GM23338 (cell line): ENCODE measurements around the gene PACS1. TPM values are rescaled to one million over a fixed set of nuclear protein-coding genes. Genes with fewer than 3 reads are reported as not detected.

ENCODE experiments used
- ATAC-seq: fragments of 200-7000 bp; cut with Tn5 transposase; 3 replicates; pipeline ENCODE4 v1.9.1; 2020
- DNase-seq: peaks from one replicate; pipeline ENCODE4 v3.0.0-alpha.2; 2015; ENCODE audit warnings: low spot score
- H2AFZ ChIP-seq: fragments of 200-600 bp; sonication (generic); 2 replicates; pipeline ENCODE4 v1.8.0; 2016; ENCODE audit warnings: antibody characterized with exemption, mild to moderate bottlenecking, moderate library complexity
- H3F3A ChIP-seq: fragments of 200-600 bp; sonication (generic); replicated peaks from 2 replicates; pipeline ENCODE4 v1.8.0; 2017; ENCODE audit warnings: antibody characterized with exemption, mixed run types, low read depth
- H3K27ac ChIP-seq: fragments of 200-600 bp; sonication (generic); 2 replicates; pipeline ENCODE4 v1.6.1; 2016; ENCODE audit warnings: low read depth
- H3K27me3 ChIP-seq: fragments of 200-600 bp; sonication (generic); 2 replicates; pipeline ENCODE4 v1.8.0; 2016; ENCODE audit warnings: mild to moderate bottlenecking, mixed run types, moderate library complexity; ENCODE audit not compliant: insufficient read depth
- H3K36me3 ChIP-seq: fragments of 200-600 bp; sonication (generic); 2 replicates; pipeline ENCODE4 v1.8.0; 2016; ENCODE audit warnings: mild to moderate bottlenecking; ENCODE audit not compliant: insufficient read depth
- H3K4me1 ChIP-seq: fragments of 200-600 bp; sonication (generic); 2 replicates; pipeline ENCODE4 v1.8.0; 2016; ENCODE audit warnings: mild to moderate bottlenecking, moderate library complexity; ENCODE audit not compliant: insufficient read depth
- H3K4me2 ChIP-seq: fragments of 200-600 bp; sonication (generic); 2 replicates; pipeline ENCODE4 v1.7.1; 2017; ENCODE audit warnings: mixed run types
- H3K4me3 ChIP-seq: fragments of 200-600 bp; sonication (generic); 2 replicates; pipeline ENCODE4 v1.6.1; 2016; ENCODE audit warnings: mixed run types
- H3K79me2 ChIP-seq: fragments of 200-600 bp; sonication (generic); replicated peaks from 2 replicates; pipeline ENCODE4 v1.8.0; 2017; ENCODE audit warnings: mild to moderate bottlenecking; ENCODE audit not compliant: insufficient read depth
- H3K9me2 ChIP-seq: fragments of 200-600 bp; sonication (generic); 2 replicates; pipeline ENCODE4 v1.8.0; 2017; ENCODE audit not compliant: insufficient read depth
- H4K20me1 ChIP-seq: fragments of 200-600 bp; sonication (generic); replicated peaks from 2 replicates; pipeline ENCODE4 v1.8.0; 2017; ENCODE audit warnings: mild to moderate bottlenecking; ENCODE audit not compliant: insufficient read depth
- H3K27ac Mint-ChIP-seq: 2 replicates; pipeline ENCODE4 v1.8.0; 2020; ENCODE audit warnings: inconsistent platforms, mild to moderate bottlenecking, moderate library complexity, mixed read lengths
- H3K27me3 Mint-ChIP-seq: 3 replicates; pipeline ENCODE4 v1.8.0; 2022; ENCODE audit warnings: low read depth, mild to moderate bottlenecking, moderate library complexity, mixed read lengths, inconsistent platforms; ENCODE audit not compliant: insufficient read depth, poor library complexity
- H3K36me3 Mint-ChIP-seq: 3 replicates; pipeline ENCODE4 v1.8.0; 2021; ENCODE audit warnings: low read depth, mild to moderate bottlenecking, inconsistent platforms, moderate library complexity, mixed read lengths
- H3K4me1 Mint-ChIP-seq: 3 replicates; pipeline ENCODE4 v1.8.0; 2020; ENCODE audit warnings: mild to moderate bottlenecking, inconsistent platforms, mixed read lengths
- H3K4me3 Mint-ChIP-seq: 3 replicates; pipeline ENCODE4 v1.8.0; 2021; ENCODE audit warnings: moderate library complexity, mild to moderate bottlenecking, inconsistent platforms, mixed read lengths
- H3K9me3 Mint-ChIP-seq: 3 replicates; pipeline ENCODE4 v1.8.0; 2020; ENCODE audit warnings: moderate library complexity, mild to moderate bottlenecking, inconsistent platforms, mixed read lengths
- CREB1 ChIP-seq: fragments of 250-450 bp; sonication (Bioruptor Pico); IDR thresholded peaks from 2 replicates; pipeline ENCODE4 v1.5.0; 2020; ENCODE audit warnings: low read depth, mild to moderate bottlenecking, moderate library complexity
- EZH2 ChIP-seq: fragments of 200-600 bp; sonication (generic); IDR thresholded peaks from one replicate; pipeline ENCODE4 v1.8.0; 2017; ENCODE audit warnings: antibody characterized with exemption, mild to moderate bottlenecking, low read depth; ENCODE audit not compliant: unreplicated experiment
- EZH2phosphoT487 ChIP-seq: fragments of 200-600 bp; sonication (generic); IDR thresholded peaks from one replicate; pipeline ENCODE4 v1.8.1; 2018; ENCODE audit warnings: antibody characterized with exemption; ENCODE audit not compliant: unreplicated experiment
- JUNB ChIP-seq: IDR thresholded peaks from one replicate; pipeline ENCODE4 v1.6.1; 2016; ENCODE audit warnings: antibody characterized with exemption; ENCODE audit not compliant: unreplicated experiment
- NANOG ChIP-seq: IDR thresholded peaks from 2 replicates; pipeline ENCODE4 v1.6.1; 2016; ENCODE audit warnings: antibody characterized with exemption, borderline replicate concordance
- POLR2AphosphoS5 ChIP-seq: IDR thresholded peaks from 2 replicates; pipeline ENCODE4 v1.6.1; 2016; ENCODE audit warnings: antibody characterized with exemption, low read depth
- STAT1 ChIP-seq: IDR thresholded peaks from one replicate; pipeline ENCODE4 v1.6.1; 2016; ENCODE audit warnings: antibody characterized with exemption; ENCODE audit not compliant: unreplicated experiment
- ZNF114 ChIP-seq: fragments of 250-450 bp; sonication (Bioruptor Pico); IDR thresholded peaks from 2 replicates; pipeline ENCODE4 v1.5.0; 2020; ENCODE audit warnings: mild to moderate bottlenecking, moderate library complexity
- ZNF331 ChIP-seq: fragments of 250-450 bp; sonication (Bioruptor Pico); IDR thresholded peaks from 2 replicates; pipeline ENCODE4 v1.5.0; 2020; ENCODE audit warnings: low read depth, mild to moderate bottlenecking, moderate library complexity
- ZNF462 ChIP-seq: fragments of 250-450 bp; sonication (Bioruptor Pico); IDR thresholded peaks from 2 replicates; pipeline ENCODE4 v1.5.0; 2020; ENCODE audit warnings: mild to moderate bottlenecking, moderate library complexity
- polyA plus RNA-seq: library from polyadenylated mRNA; unstranded; fragments of >200 nt; fragmentation: Nextera tagmentation; extraction: Ambion mirVana; gene quantifications from 2 replicates; pipeline ENCODE4 v1.2.1, GENCODE V29; 2016
- total RNA-seq: library from RNA; depleted of rRNA; stranded (reverse); fragments of >200 nt; shearing (Covaris generic); gene quantifications from 2 replicates; pipeline ENCODE4 v1.2.3, GENCODE V29; 2014
- TF ChIP-seq, protein P1 (sequence below): IDR thresholded peaks from one replicate; pipeline ENCODE4 v1.6.1; 2018; ENCODE audit warnings: antibody characterized with exemption; ENCODE audit not compliant: unreplicated experiment
- TF ChIP-seq, protein P2 (sequence below): IDR thresholded peaks from 2 replicates; pipeline ENCODE4 v1.6.1; 2016; ENCODE audit warnings: antibody characterized with exemption
- TF ChIP-seq, protein P3 (sequence below), 2 experiments: fragments of 200-600 bp in 1 of 2; sonication (generic) in 1 of 2; conservative IDR thresholded peaks; 2 replicates each; pipeline versions ENCODE4 v1.5.1 to v1.6.1; 2016 to 2017; ENCODE audit warnings: antibody characterized with exemption in 2 of 2, low read depth in 2 of 2, mild to moderate bottlenecking in 2 of 2, moderate library complexity in 1 of 2

The PACS1 gene
- total and polyA plus RNA-seq, 2 experiments from 2014 or later = 8.0 to 37.5 TPM

- H3K4me3 ChIP-seq = no peak overlapping the region
- Mint-ChIP-seq H3K4me3 (no peak overlapping the region), H3K4me1 (no peaks in the 10 kb centered on the region), H3K27ac (no peak overlapping the region), H3K36me3 (no peaks in the 10 kb centered on the region; the same call in 1 of the 3 replicates), H3K9me3 (no peaks in the 10 kb centered on the region), H3K27me3 (peaks cover 2% of the 10 kb centered on the region)
- TF ChIP-seq ZNF114 (CRISPR knock-in tag) (no peak), EZH2phosphoT487 (no peak), NANOG (no peak), JUNB (no peak), ZNF331 (CRISPR knock-in tag) (no peak), POLR2AphosphoS5 (no peak), CREB1 (no peak), EZH2 (no peak), ZNF462 (CRISPR knock-in tag) (no peak), STAT1 (no peak)
- TF ChIP-seq, protein P1, sequence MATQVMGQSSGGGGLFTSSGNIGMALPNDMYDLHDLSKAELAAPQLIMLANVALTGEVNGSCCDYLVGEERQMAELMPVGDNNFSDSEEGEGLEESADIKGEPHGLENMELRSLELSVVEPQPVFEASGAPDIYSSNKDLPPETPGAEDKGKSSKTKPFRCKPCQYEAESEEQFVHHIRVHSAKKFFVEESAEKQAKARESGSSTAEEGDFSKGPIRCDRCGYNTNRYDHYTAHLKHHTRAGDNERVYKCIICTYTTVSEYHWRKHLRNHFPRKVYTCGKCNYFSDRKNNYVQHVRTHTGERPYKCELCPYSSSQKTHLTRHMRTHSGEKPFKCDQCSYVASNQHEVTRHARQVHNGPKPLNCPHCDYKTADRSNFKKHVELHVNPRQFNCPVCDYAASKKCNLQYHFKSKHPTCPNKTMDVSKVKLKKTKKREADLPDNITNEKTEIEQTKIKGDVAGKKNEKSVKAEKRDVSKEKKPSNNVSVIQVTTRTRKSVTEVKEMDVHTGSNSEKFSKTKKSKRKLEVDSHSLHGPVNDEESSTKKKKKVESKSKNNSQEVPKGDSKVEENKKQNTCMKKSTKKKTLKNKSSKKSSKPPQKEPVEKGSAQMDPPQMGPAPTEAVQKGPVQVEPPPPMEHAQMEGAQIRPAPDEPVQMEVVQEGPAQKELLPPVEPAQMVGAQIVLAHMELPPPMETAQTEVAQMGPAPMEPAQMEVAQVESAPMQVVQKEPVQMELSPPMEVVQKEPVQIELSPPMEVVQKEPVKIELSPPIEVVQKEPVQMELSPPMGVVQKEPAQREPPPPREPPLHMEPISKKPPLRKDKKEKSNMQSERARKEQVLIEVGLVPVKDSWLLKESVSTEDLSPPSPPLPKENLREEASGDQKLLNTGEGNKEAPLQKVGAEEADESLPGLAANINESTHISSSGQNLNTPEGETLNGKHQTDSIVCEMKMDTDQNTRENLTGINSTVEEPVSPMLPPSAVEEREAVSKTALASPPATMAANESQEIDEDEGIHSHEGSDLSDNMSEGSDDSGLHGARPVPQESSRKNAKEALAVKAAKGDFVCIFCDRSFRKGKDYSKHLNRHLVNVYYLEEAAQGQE = no peak
- TF ChIP-seq, protein P2, sequence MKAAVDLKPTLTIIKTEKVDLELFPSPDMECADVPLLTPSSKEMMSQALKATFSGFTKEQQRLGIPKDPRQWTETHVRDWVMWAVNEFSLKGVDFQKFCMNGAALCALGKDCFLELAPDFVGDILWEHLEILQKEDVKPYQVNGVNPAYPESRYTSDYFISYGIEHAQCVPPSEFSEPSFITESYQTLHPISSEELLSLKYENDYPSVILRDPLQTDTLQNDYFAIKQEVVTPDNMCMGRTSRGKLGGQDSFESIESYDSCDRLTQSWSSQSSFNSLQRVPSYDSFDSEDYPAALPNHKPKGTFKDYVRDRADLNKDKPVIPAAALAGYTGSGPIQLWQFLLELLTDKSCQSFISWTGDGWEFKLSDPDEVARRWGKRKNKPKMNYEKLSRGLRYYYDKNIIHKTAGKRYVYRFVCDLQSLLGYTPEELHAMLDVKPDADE = no peak
- TF ChIP-seq, protein P3, sequence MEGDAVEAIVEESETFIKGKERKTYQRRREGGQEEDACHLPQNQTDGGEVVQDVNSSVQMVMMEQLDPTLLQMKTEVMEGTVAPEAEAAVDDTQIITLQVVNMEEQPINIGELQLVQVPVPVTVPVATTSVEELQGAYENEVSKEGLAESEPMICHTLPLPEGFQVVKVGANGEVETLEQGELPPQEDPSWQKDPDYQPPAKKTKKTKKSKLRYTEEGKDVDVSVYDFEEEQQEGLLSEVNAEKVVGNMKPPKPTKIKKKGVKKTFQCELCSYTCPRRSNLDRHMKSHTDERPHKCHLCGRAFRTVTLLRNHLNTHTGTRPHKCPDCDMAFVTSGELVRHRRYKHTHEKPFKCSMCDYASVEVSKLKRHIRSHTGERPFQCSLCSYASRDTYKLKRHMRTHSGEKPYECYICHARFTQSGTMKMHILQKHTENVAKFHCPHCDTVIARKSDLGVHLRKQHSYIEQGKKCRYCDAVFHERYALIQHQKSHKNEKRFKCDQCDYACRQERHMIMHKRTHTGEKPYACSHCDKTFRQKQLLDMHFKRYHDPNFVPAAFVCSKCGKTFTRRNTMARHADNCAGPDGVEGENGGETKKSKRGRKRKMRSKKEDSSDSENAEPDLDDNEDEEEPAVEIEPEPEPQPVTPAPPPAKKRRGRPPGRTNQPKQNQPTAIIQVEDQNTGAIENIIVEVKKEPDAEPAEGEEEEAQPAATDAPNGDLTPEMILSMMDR (conservative IDR thresholded peaks at IDR 0.05; ENCODE audit: low read depth in 2 of 2) = no peak
- no peak overlapping the region for H3K27ac ChIP-seq
- H3K27me3 ChIP-seq = no peaks in the 10 kb centered on the region
- H3K36me3 ChIP-seq = no peaks in the 10 kb centered on the region
- no peak overlapping the region for H2AFZ ChIP-seq
- H3K4me2 ChIP-seq = no peak overlapping the region
- H3K4me1 ChIP-seq = no peaks in the 10 kb centered on the region
- no peak for DNase-seq
- peaks cover 14% of the 10 kb centered on the region; the same call in 1 of the 2 replicates for H4K20me1 ChIP-seq
- H3K9me2 ChIP-seq = no peaks in the 10 kb centered on the region
- no peaks in the 10 kb centered on the region for H3F3A ChIP-seq
- H3K79me2 ChIP-seq = peaks cover 4% of the 10 kb centered on the region; the same call in 1 of the 2 replicates
- no peak for ATAC-seq
Observed at GRCh38 chr11:66186470-66186869, 116.4 kb downstream of the PACS1 start.
